CD4-positive, alpha-beta T cell treated with Interleukin-12 subunit alpha and Interleukin-12 subunit beta, for 1 hour (primary cell): ENCODE data around the gene ADRA1B.

Experiments
- DNase-seq: peaks from one replicate; pipeline ENCODE4 v3.0.0-alpha.2; 2020

ADRA1B gene

DNA sequence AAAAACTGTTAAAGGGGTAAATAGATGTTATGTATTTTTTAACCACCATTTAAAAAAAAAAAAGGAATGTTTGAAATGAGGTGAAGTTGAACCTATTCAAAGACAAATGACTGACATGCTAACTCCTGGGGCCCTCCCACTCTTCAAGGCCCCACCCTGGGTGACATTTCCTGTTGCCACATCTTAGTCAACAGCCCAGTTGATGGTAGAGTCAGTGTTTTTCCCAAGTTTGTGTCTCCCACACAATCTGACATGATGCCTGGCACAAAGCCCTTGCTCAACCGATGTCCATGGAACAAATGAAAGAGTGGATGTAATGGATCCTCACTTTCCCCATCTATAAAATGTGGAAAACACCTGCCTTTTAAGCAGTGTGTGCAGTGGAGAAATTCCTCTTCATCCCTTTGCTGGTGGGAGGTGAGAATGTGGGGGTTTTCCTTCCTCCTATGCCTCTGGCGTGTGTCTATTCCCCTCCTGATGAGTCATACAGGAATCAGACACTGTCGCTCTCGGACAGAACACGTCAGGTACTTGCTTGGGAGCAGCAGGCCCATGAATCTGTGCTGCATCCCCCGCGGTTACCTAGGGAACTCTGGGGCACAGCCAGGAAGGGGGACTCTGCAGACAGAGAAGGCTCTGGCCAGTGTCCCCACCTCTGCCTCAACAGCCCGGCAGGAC, 13.7 kb upstream of the ADRA1B start:
- no peak for DNase-seq

DNA sequence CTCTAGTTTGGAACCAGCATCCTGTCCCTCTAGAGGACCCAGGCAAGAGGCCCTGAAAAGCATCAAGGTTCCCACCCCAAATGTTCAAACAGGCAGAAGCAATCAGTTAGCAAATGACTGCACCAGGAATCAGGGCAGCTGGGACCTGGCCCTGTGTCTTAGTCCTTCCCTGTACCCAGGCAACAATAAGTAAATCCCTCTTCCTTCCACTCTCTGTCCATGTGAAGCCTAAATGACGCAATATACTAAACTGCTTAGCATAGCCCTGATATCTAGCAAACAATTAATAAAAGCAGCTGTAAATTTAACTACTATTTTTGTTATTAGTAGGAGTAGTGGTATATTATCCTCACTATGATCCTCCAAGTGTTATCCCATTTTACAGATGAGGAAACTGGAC, 13.2 kb upstream of the ADRA1B start:
- DNase-seq: no peak

DNA sequence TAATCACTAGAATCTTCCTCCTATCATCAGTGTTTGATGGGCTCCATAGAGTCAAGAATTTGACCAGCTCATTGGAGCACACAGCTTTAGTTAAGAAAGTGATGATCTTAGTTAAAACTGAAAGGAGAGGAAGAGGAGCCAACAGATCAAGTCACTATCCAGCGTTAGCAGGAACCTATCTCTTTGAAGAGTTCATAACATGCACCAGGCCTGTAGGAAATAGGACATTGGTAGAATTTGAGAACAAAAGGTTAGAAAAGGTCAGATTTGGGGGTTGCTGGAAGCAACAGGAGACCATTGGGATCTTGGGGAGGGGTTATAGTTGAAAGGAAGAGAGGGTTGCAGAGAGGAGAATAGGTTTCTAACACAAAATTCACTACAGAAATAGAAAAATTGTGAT, 11.4 kb upstream of the ADRA1B start:
- DNase-seq: no peak

DNA sequence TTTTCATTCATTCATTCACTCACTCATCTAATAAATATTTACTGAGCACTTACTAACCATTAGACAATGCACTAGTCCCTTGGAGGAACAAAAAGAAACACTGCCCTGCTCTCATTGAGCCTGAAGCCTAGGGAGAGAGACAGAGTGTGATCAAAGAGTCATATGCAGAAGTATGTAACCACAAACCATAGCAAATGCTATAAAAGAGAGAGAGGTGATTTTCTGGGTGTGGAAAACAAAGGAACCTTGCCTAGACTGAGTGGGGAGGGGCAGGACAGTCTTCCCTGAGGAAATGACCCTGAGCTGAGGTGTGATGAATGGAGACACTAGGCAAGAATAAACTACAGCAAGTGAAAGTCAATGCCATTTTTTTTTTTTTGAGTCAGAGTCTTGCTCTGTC, 10.8 kb upstream of the ADRA1B start:
- DNase-seq: no peak

DNA sequence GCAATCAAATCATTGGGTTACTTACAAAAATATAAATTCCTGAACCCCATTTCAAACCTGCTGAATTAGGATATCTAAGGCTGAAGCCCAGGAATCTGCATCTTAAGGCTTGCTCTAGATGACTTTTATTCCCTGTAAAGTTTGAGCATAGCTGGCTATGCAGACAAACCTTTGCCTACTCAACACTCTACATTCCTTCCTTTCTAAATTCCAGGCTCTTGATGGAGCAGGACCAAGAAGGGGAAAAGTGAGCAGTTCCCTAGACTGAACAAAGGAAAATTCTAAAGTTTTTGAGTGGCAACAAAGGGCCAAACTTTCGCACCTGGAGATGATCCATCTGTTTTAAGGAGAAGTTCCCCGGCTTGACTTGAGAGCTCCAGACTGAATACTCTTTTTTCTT, 9.8 kb upstream of the ADRA1B start:
- no peak for DNase-seq

DNA sequence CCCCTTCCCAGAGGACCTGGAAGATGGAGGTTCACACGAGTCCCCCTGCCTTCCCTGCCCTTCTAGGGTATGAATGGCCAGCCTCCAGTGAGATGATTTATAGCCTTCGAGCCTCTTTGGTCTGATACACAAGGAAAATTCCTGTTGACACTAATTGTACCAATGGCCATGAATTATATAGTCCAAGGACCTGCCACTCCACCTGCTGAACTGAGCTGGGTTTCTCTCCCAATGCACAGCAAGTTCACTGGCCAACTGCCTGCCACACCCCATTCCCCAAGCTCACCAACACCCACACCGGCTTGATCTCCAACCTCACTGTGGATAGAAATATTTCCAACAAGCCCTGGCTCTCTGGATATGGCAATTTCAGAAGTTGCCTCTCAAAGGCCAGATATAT, 9.3 kb upstream of the ADRA1B start:
- no peak for DNase-seq

DNA sequence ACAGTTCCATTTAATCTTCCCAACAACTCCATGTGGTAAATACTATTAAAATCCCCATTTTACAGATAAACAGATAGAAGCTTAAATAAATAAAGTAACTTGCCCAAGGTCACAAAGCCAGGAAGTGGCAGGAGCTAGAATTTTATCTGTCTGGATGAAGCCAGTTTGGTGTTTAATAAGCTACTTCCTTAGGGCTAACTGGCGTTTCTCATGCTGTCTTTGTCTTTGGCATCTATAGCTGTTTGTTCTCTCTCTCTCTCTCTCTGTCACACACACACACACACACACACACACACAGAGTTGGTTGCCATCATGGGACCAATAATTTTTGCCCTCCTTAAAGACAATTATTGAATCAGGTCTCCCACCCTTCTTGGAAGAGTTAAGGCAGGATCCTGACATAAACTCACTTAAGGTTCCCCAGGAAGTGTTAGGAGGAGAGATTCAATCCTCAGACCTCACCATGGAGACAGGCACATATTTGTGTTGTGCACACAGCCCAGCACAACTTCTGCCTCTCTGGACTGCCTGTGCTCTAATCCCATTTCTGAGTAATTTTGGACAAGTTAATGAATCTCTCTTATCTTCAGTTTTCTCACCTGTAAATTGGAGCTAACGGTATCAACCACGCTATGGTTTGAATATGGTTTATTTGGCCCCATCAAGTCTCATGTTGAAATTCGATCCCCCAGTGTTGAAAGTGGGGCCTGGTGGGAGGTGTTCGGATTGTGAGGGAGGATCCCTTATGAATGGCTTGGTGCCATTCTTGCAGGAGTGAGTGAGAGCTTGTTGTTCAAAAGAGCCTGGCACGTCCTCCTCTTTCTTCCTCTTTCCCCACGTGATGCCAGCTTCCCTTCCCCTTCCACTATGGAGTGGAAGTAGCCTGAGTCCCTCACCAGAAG, 8.3 kb upstream of the ADRA1B start:
- DNase-seq: no peak

DNA sequence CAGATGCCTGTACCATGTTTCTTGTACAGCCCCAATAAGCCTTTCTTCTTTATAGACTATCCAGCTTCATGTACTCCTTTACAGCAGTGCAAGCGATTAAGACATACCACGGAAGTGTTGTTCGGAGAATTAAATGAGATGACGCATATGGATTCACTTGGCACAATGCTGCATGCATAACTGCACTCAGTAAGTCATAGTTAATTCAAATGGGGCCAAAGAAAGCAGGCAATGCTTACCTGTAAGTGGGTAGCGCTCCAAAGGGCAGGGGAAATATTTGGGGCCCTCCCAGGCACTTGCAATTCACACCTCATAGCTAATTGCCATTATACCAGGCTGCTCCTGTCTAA, 7.7 kb upstream of the ADRA1B start:
- DNase-seq: no peak

DNA sequence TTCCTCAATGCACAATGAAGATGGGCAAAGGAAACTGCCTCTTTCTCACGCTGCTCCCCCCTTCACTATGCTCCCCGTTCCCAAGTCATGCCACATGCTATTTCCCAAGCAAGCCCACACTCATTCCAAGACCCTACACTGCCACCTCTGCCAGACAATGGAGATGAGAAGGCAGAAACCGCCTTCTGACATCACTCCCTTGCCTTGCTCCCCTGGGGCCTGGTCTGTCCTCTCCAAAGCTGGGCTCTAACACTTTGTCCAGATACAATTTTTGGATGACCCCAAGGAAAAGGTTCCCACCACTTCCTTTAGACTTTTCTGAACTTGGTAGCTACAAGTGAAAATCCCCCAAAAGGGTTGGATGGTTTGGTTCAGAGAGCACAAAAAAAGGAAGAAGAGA, 7.2 kb upstream of the ADRA1B start:
- no peak for DNase-seq

DNA sequence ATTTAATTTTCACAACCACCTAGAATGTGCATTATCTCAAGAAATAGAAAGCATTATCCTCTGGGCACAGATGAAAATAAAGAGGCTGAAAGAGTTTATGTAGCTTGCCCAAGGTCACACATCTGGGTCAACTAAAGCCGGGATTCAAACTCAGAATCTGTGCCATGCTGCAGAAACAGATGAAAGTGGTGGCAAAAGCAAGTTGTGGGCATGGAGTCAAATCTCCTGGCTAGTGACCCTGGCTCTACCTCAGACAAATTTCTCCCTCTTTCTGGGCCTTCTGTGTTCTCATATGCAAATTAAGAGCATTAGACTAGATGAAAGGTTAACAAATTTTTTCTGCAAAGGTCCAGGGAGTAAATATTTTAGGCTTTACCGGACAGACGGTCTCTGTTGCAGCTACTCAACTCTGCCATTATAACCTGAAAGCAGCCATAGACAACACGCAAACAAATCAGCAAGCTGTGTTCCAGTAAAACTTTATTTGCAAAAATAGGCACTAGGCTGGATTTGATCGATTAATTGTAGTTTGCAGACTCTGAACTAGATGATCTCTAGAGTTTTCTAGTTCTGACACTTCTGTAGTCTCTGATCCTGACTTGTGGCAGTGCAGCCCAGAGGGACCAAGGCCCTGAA, 6.0 kb upstream of the ADRA1B start:
- no peak for DNase-seq

DNA sequence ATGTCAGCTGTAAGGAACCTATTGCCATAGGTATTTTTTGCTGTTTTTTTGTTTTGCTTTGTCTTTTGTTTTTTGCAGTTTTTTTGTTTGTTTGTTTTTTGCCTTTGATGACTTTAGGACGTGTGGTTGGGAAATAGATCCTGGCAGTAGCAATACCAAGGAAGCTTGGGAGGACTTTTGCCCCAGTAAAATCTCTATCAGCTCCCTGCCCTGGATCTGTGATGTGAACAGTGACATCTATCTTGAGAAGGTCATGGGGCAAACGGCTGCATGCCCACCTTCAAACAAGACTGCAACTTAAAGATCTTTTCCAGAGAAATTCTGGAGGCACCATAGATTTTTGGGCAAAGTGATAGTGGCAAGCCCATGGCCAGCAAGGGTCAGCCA, 5.4 kb upstream of the ADRA1B start:
- DNase-seq: no peak

DNA sequence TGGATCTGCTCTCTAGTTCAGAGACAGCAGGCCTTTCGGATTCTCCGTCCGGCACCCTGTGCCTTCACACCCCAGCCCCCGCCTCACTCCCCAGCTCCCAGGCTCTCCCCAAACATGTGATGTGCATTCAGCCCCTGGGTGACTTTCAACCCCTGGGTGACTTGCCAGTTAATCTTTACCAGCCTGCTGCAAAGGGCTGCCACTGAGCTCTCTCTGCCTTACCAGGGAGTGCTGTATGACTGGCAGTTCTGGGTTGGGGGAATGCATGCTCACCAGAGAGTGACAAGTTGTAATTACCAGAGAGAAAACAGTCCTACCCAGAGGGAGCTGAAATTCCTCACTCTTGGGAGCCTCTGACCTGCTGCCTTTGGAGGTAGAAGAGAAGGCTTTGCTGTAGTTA, 4.9 kb upstream of the ADRA1B start:
- DNase-seq: no peak

DNA sequence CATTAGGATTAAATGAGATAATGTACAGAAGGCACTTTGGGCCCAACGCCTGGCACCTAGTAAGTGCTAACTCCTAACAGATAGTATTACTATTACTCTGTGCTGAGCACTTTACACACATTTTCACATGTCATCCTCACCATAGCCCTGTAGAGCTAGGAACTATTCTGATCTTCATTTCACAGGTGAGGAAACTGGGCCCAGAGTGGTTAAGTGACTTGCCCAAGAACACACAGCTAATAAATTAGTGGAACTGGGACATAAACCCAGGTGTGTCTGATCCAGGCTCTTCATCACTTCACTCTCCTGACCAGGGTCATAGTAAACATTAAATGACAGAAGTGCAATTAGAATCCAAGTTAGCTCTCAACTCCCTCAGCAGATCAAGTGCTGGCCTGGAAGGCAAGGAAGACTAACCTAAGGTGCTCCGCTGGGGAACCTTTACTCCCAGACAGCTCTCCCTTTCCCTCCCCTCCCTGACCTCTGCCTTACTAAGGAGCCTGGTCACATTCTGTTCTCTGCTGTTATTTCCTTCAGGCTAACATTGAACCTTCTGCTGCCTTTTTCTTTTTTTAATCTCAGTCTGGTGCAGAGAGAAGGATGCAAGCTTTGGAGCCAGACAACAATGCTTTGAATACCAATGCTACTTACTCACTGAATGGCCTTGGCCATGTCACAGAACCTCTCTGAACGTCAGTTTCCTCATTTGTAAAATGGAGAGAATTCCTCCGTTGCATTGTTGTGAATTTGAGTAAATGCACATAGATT, 4.1 kb upstream of the ADRA1B start:
- no peak for DNase-seq

DNA sequence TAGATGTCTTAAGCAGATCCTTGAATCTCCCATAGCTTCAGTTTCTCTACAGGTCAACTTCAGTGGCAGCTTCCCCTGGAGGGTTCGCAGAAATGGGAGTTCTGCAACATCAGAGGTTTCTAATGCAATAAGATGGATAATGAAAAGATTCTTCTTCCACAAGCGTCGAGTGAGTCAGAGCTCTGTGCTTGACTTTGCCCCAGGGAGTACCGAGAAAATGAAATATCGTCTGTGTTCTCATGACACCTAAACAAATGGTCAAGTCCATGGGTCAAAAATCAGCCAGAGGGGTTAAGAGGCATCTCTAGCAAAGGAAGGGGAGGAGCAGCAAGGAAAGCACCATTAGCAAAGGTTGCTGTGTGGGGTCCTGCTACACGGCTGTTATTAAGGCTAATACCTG, 3.2 kb upstream of the ADRA1B start:
- DNase-seq: no peak

DNA sequence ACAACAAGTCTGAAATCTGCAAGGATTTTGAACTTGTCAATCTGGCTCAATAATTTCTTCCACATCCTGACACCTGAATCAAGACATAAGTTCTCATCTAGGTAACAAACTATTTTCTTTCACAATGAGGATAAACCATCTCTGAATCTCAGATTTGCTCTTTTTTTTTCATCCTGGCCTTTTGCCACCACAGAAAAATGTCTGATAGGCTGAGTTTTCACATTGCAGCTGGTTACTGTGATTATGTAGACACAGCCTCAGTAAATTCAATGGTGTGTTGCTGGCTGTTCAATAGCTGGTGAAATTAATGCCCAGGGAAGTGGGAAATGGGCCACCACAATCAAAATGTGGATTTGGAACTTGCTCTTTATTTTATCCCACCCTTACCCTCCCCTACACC, 2.8 kb upstream of the ADRA1B start:
- DNase-seq: no peak

DNA sequence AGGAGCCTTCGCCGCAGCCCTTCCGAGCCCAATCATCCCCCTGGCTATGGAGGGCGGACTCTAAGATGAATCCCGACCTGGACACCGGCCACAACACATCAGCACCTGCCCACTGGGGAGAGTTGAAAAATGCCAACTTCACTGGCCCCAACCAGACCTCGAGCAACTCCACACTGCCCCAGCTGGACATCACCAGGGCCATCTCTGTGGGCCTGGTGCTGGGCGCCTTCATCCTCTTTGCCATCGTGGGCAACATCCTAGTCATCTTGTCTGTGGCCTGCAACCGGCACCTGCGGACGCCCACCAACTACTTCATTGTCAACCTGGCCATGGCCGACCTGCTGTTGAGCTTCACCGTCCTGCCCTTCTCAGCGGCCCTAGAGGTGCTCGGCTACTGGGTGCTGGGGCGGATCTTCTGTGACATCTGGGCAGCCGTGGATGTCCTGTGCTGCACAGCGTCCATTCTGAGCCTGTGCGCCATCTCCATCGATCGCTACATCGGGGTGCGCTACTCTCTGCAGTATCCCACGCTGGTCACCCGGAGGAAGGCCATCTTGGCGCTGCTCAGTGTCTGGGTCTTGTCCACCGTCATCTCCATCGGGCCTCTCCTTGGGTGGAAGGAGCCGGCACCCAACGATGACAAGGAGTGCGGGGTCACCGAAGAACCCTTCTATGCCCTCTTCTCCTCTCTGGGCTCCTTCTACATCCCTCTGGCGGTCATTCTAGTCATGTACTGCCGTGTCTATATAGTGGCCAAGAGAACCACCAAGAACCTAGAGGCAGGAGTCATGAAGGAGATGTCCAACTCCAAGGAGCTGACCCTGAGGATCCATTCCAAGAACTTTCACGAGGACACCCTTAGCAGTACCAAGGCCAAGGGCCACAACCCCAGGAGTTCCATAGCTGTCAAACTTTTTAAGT, 819 bp downstream of the ADRA1B start:
- DNase-seq: no peak

DNA sequence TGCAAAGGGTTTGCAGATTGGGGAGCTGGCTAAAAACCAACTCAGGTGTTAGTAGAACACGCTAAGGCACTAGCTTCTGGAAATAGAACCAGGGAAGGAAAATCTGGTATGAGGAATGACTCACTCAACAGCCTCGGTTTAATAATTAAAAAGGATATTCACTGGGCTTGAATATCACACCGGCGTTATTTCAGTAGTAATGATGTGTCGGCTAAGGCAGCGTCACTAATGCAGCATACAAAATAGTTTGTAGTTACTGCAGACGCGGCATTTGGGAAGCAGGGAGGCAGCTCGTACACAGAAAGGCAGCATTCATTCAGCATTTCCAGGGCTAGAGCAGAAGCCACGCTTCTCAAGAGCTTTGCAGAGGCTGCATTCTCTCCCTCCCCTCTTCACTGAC, 1.7 kb downstream of the ADRA1B start:
- DNase-seq: no peak

DNA sequence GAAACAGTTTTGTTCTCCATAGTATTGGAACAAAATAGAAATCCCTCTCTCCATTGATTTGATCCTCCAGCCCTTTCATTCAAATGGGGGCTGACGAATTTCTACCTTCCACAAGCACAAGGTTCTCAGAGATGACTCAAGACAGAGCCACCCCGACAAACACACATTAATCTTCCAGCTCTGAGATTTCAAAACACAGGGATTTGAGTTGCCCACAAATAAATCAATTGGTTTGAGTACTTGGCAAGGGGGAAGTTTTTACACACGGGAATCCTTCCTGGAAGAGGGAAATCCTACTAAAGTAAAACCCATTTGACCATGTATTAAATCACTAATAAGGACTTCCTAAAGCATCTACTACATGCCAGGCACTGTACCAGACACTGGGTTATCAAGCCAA, 5.4 kb downstream of the ADRA1B start:
- DNase-seq: no peak

DNA sequence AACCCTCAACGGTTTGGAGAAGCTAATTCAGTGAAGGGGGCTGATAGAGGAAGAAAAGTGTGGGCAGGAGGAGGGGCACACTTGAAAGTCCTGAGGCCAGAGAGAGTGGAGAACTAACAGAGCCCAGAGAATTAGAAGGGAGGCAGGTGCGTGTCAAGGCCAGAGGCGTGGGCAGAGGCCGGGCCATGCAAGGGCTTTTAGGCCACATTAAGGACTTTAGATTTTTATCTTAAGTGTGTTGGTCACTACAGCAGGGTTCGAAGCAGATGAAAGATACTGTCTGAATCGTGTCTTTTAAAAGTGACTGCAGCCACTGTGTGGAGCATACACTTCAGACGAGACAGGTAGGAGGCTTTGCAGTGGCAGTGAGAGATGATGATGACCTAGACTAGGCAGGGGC, 6.7 kb downstream of the ADRA1B start:
- DNase-seq: no peak

DNA sequence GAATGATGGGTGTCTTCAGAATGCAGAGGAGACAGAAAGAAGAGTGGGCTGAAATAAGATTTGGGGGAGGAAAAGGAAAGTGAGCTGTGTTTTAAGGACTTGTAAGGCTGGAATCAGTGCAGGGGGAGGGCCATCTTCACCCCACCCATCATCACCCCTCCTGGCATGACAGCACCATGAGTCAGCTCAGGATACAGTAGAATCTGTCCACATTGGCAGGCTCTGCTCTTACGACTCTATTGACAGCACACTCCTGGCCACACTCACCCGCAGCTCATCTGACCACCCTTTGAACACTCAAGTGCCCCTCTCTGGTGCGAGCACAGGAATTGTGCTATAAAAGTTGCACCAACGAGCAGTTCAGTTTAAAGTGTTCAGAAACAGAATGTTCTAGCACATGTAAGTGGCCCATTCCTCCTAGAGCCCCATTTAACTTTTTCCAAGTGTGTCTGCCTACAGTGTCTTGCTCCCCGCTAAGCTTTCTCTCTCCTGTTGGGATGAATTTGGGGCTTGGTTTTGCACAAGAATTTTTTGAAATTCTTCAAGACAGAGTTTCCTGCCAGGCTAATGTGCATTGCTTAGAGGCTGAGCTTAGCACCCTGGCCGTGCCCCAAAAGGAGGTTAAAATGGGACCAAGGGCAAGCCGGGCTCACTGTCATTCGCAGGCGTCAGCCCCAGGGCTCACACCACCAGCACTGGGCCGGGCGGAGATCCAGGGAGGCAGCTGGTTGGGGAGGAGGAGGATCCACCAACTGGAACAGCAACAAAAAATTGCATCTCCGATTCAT, 12.0 kb downstream of the ADRA1B start:
- DNase-seq: no peak

DNA sequence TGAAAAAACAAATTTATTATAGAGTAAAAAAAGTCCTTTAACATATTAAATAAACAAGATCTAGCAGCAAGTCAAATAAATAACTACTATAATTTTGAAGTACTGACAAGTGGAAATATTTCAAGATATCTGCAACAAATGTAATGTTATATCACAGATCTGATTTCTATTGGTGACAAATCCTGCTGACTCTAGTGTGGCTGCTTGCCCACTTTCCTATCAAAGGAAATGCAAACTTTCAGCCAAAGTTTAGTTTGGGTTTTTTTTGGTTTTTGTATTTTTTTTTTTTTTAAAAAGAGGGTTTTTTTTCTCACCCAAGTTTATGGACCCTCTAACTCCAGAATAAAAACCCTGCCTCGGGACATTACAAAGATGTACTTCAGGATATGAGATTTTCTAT, 12.9 kb downstream of the ADRA1B start:
- DNase-seq: no peak
